ENCODE measurements around the gene AHCTF1.

GRCh38 chr1:246856371-246856770 lies 75.4 kb downstream of the AHCTF1 start:
- TF ChIP-seq, protein P1, sequence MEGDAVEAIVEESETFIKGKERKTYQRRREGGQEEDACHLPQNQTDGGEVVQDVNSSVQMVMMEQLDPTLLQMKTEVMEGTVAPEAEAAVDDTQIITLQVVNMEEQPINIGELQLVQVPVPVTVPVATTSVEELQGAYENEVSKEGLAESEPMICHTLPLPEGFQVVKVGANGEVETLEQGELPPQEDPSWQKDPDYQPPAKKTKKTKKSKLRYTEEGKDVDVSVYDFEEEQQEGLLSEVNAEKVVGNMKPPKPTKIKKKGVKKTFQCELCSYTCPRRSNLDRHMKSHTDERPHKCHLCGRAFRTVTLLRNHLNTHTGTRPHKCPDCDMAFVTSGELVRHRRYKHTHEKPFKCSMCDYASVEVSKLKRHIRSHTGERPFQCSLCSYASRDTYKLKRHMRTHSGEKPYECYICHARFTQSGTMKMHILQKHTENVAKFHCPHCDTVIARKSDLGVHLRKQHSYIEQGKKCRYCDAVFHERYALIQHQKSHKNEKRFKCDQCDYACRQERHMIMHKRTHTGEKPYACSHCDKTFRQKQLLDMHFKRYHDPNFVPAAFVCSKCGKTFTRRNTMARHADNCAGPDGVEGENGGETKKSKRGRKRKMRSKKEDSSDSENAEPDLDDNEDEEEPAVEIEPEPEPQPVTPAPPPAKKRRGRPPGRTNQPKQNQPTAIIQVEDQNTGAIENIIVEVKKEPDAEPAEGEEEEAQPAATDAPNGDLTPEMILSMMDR (IDR thresholded peaks at IDR 0.05; ENCODE audit: insufficient read depth, low read depth, low read length) = no peak
- no peak for TF ChIP-seq EZH2 (IDR thresholded peaks at IDR 0.05; ENCODE audit: insufficient read depth, low read length)
